HepG2 (cell line): Measurements from ENCODE around the gene KHNYN. TPM values are rescaled to one million over a fixed set of nuclear protein-coding genes. Genes with fewer than 3 reads are reported as not detected.
A peak's percentile ranks its signal among the peaks of the same experiment; 100 is the strongest.

ENCODE experiments used
- AKAP8 ChIP-seq: sonication (generic); formaldehyde crosslinking; IDR thresholded peaks from 2 replicates; pipeline ENCODE4 v1.5.1; 2020; ENCODE audit warnings: mild to moderate bottlenecking, missing genetic modification reagents
- ARID5B ChIP-seq: IDR thresholded peaks from 2 replicates; pipeline ENCODE4 v1.4.0; 2020; ENCODE audit warnings: mild to moderate bottlenecking, missing genetic modification reagents
- ARNT2 ChIP-seq: sonication (generic); formaldehyde crosslinking; IDR thresholded peaks from 2 replicates; pipeline ENCODE4 v1.8.0; 2022; ENCODE audit warnings: mild to moderate bottlenecking, low read depth, missing genetic modification reagents, moderate library complexity
- DNMT3B ChIP-seq: conservative IDR thresholded peaks from 2 replicates; pipeline ENCODE4 v1.6.1; 2016; ENCODE audit warnings: missing biosample characterization, control low read depth
- FOXK2 ChIP-seq: fragments of 450-650 bp; IDR thresholded peaks from 2 replicates; pipeline ENCODE4 v1.6.1; 2016
- FOXO4 ChIP-seq: sonication (generic); formaldehyde crosslinking; conservative IDR thresholded peaks from 2 replicates; pipeline ENCODE4 v1.8.1; 2023; ENCODE audit warnings: missing genetic modification reagents
- GPN1 ChIP-seq: sonication (generic); formaldehyde crosslinking; IDR thresholded peaks from 2 replicates; pipeline ENCODE4 v1.5.1; 2020; ENCODE audit warnings: missing genetic modification reagents, borderline replicate concordance
- JUNB ChIP-seq: sonication (generic); formaldehyde crosslinking; IDR thresholded peaks from 2 replicates; pipeline ENCODE4 v1.8.0; 2022; ENCODE audit warnings: missing genetic modification reagents, mild to moderate bottlenecking, borderline replicate concordance
- PAF1 ChIP-seq: IDR thresholded peaks from 2 replicates; pipeline ENCODE4 v1.6.1; 2016; ENCODE audit warnings: missing genetic modification reagents, missing compliant biosample characterization
- PAWR ChIP-seq: sonication (generic); formaldehyde crosslinking; IDR thresholded peaks from 2 replicates; pipeline ENCODE4 v1.4.0; 2020; ENCODE audit warnings: missing genetic modification reagents, mild to moderate bottlenecking, borderline replicate concordance
- PITX1 ChIP-seq: sonication (generic); formaldehyde crosslinking; IDR thresholded peaks from 2 replicates; pipeline ENCODE4 v1.5.1; 2020; ENCODE audit warnings: mild to moderate bottlenecking, missing genetic modification reagents
- PRDM15 ChIP-seq: sonication (generic); formaldehyde crosslinking; IDR thresholded peaks from 2 replicates; pipeline ENCODE4 v1.4.0; 2020; ENCODE audit warnings: missing genetic modification reagents
- SMAD1 ChIP-seq: sonication (generic); formaldehyde crosslinking; IDR thresholded peaks from 2 replicates; pipeline ENCODE4 v1.4.0; 2020; ENCODE audit warnings: missing genetic modification reagents, low read depth, mild to moderate bottlenecking, borderline replicate concordance
- TIGD3 ChIP-seq: sonication (generic); formaldehyde crosslinking; IDR thresholded peaks from 2 replicates; pipeline ENCODE4 v1.5.1; 2020; ENCODE audit warnings: mild to moderate bottlenecking, missing genetic modification reagents, borderline replicate concordance
- YEATS4 ChIP-seq: sonication (generic); formaldehyde crosslinking; IDR thresholded peaks from 2 replicates; pipeline ENCODE4 v1.4.0; 2020; ENCODE audit warnings: missing genetic modification reagents, borderline replicate concordance
- ZNF768 ChIP-seq: sonication (generic); formaldehyde crosslinking; IDR thresholded peaks from 2 replicates; pipeline ENCODE4 v1.4.0; 2020; ENCODE audit warnings: missing genetic modification reagents
- polyA plus RNA-seq, 8 experiments: library from polyadenylated mRNA; depleted of rRNA in 3 of 8; stranded (reverse) in 7 of 8; unstranded in 1 of 8; fragments of >200 nt; fragmentation: Illumina TruSeq in 4 of 8; extraction: Trizol in 4 of 8; gene quantifications; 2 replicates each; pipeline versions ENCODE4 v1.2.1 to v1.2.3, GENCODE V29; 2011 to 2016; ENCODE audit warnings: low read depth in 4 of 8, missing spikeins in 1 of 8, mixed read lengths in 1 of 8; ENCODE audit not compliant: insufficient read depth in 1 of 8
- total RNA-seq, 5 experiments: library from RNA; depleted of rRNA; stranded (reverse); fragments of >200 nt; fragmentation: Illumina TruSeq; extraction: Trizol; gene quantifications; 2 replicates each; pipeline ENCODE4 v1.2.3, GENCODE V29; 2016; ENCODE audit warnings: low read depth in 1 of 5

Gene KHNYN
- total and polyA plus RNA-seq, 2 of the 13 experiments (the other 11 are each of a cell fraction or from before 2014, with no cell fraction given): 52.8 to 75.7 TPM

GRCh38 chr14:24427537-24428508, 1.9 kb upstream of the KHNYN start (continued):
- TF ChIP-seq ARID5B (CRISPR knock-in tag) (peak; percentile 53), SMAD1 (CRISPR knock-in tag) (peak; percentile 99), PRDM15 (CRISPR knock-in tag) (no peak), TIGD3 (no peak), FOXK2 (no peak), ARNT2 (CRISPR knock-in tag) (peak; percentile 62; the same call in 1 of the 2 replicates), DNMT3B (no peak), GPN1 (0 out of 2 replicates have a peak, but pooled peaks have one; percentile 46), PAF1 (CRISPR knock-in tag) (no peak), AKAP8 (CRISPR knock-in tag) (no peak; the same call in 1 of the 2 replicates), PITX1 (peak; percentile 76; the same call in 1 of the 2 replicates), JUNB (CRISPR knock-in tag) (no peak), ZNF768 (CRISPR knock-in tag) (peak; percentile 60; the same call in 1 of the 2 replicates), PAWR (CRISPR knock-in tag) (0 out of 2 replicates have a peak, but pooled peaks have one; percentile 2), FOXO4 (CRISPR knock-in tag) (no peak), YEATS4 (CRISPR knock-in tag) (0 out of 2 replicates have a peak, but pooled peaks have one; percentile 41)
